Measurements from ENCODE around the gene MTURN. TPM values are rescaled to one million over a fixed set of nuclear protein-coding genes. Genes with fewer than 3 reads are reported as not detected.
A peak's percentile ranks its signal among the peaks of the same experiment; 100 is the strongest.

The MTURN gene
- total RNA-seq, 4 donors from 2014 or later = 36.9 to 59.7 (median 45.6) TPM

DNA sequence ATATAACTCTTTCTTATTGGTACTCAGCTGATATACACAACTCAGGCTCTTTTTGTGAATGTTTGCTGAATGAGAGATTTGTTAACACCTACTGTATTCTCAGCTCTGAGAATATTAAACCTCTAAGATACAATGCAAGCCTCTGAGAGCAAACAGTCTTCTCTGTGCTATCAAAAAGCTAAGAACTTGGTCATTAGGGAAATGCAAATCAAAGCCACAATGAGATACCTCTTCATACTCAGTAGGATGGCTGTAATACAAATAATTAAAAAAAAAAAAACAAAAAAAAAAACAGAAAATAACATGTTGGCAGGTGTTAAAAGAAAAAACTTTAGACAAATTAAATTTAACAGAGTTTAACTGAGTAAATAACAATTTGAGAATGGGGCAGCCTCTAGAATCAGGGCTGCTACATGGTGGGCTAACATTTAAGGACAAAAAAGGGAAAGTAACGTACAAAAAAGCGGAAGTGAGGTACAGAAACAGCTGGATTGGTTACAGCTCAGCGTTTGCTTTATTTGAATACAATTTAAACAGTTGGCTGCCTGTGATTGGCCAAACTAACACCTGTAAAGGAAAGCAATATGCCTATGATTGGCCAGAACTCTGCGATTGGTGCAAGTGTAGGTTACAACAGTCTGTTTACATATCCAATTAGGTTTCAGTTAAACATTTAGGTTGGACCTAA lies 14.8 kb upstream of the MTURN start:
- DNase-seq (ENCODE audit: low spot score in 2 of 2) = no peak
- intact Hi-C loops (cut with DNase I; ENCODE audit: low total_unique reads) = no loop called here
- TF ChIP-seq POLR2A (IDR thresholded peaks at IDR 0.05) = no peak
- TF ChIP-seq, protein P1, sequence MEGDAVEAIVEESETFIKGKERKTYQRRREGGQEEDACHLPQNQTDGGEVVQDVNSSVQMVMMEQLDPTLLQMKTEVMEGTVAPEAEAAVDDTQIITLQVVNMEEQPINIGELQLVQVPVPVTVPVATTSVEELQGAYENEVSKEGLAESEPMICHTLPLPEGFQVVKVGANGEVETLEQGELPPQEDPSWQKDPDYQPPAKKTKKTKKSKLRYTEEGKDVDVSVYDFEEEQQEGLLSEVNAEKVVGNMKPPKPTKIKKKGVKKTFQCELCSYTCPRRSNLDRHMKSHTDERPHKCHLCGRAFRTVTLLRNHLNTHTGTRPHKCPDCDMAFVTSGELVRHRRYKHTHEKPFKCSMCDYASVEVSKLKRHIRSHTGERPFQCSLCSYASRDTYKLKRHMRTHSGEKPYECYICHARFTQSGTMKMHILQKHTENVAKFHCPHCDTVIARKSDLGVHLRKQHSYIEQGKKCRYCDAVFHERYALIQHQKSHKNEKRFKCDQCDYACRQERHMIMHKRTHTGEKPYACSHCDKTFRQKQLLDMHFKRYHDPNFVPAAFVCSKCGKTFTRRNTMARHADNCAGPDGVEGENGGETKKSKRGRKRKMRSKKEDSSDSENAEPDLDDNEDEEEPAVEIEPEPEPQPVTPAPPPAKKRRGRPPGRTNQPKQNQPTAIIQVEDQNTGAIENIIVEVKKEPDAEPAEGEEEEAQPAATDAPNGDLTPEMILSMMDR (IDR thresholded peaks at IDR 0.05) = no peak
- no peak overlapping the region for H3K4me3 ChIP-seq (ENCODE audit: low read depth, poor library complexity, severe bottlenecking)
- 85 to 88% methylated on average over 4 of the region's 4 CpGs for WGBS, 2 donors

DNA sequence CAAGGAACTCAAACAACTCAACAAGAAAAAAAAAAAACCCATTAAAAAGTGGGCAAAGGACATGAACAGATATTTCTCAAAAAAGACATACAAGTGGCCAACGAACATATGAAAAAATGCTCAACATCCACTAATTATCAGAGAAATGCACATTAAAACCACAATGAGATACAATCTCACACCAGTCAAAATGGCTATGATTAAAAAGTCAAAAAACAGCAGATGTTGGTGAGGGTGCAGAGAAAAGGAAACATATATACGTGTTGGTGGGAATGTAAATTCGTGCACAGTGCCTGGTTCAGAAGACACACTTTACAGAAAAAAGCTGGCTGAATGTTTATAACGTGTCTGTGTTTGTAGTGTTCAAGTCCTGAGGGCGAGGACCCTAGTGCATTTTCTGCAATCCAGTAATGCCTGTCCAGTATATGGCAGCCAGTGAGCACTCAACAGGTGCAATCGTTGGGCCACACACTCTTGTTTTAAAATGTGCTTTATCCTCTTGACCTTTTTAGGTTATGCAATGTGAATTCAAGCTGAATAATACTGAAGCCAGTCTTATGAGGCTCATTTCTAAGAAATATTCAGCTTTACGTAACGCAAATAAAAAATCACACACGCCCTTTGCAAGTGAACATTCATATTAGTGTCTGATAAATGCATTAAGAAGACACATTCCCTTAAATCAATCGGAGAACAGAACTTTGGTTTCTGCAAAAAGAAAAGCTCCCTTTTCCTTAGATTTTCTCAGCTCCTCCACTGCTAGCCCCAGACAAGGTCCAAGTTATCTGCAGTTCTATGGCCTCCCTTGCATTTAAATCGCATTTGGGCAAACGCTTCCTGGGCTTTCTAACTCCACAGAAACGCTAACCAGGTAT lies 813 bp upstream of the MTURN start:
- intact Hi-C loops (cut with DNase I; ENCODE audit: low total_unique reads) = no loop called here
- no peak for TF ChIP-seq POLR2A (IDR thresholded peaks at IDR 0.05)
- TF ChIP-seq, protein P1 (IDR thresholded peaks at IDR 0.05) = no peak
- WGBS, 2 donors = 37% methylated on average over 13 of the region's 13 CpGs
- peak overlapping the region; percentile 87 for H3K4me3 ChIP-seq (ENCODE audit: low read depth, poor library complexity, severe bottlenecking)
- no peak for DNase-seq (ENCODE audit: low spot score in 2 of 2)

DNA sequence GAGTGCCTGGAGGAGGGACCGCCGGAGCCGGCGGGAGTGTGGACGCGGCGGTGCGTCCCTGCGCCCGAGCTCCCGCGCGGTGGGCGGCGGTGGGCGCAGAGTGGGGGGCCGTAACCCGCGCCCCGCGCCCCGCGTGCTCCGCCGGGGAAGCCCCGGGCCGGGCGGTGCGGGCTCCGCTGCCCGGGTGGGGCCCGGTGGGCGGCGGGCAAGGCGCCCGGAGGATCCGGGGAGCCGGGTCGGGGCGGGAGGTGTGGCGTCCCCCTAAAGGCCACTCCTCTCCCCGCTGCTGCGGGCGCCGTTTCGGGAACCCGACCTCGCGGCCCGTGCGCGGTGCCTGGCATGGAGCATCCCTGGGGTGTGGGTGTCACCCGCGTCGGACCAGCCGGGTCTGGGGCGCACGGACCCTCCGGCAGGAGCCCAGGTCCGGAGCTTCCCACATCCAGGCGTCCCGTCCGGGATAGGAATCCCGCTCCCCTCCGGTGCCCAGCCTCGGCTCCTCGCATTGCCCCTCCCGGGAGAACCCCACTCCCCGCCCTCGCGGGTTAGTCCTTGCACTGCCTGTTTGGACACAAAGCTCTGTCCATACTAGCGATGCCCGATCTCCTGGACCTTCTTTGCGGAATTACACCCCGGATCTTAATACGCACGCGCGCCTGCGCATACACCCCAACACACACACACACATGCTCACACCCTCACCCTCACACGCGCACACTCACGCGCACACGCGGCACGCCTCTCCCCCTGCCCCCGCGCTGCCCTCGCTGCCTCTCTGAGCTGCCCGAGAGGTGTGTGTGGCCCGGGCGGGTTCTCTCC lies 723 bp downstream of the MTURN start:
- 0 to 1% methylated on average over 34 to 41 of the region's 93 CpGs for WGBS, 2 donors
- H3K4me3 ChIP-seq (ENCODE audit: low read depth, poor library complexity, severe bottlenecking) = peak overlapping the region; percentile 87
- DNase-seq (ENCODE audit: low spot score in 2 of 2) = peak; percentile 67 to 92
- no peak for TF ChIP-seq POLR2A (IDR thresholded peaks at IDR 0.05)
- TF ChIP-seq, protein P1 (IDR thresholded peaks at IDR 0.05) = no peak
- intact Hi-C loops (cut with DNase I; ENCODE audit: low total_unique reads) = no loop called here

DNA sequence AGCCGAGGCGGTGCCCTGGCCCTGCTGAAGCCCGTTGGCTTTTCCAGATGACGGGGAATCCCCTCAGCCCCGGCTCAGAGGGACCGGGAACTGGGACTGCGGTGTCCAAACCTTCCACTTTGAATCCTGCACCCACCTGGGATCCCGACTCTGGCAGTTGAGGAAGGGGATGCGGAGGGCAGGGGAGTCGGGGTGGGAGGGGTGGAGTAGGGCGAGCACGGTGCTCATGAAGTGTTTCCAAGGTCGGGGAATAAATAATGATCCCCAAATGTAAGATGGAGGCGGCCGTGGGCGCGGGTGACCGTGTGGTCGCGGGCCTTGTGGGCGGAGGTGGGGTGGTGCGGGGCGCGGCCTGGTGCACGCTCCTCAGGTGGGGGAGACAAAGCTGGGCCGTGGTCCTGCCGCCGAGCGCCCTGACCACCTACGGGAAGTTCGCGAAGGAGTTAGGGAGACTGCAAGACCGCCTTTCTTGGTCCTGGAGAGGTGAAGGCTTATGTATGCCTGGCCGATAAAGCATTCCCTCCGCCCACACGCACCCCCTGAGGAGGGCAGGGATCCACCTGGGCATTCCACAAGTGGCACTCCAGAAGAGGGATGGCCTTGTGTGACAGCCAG lies 1.4 kb downstream of the MTURN start:
- DNase-seq (ENCODE audit: low spot score in 2 of 2) = no peak
- peak overlapping the region; percentile 87 for H3K4me3 ChIP-seq (ENCODE audit: low read depth, poor library complexity, severe bottlenecking)
- intact Hi-C loops (cut with DNase I; ENCODE audit: low total_unique reads) = no loop called here
- TF ChIP-seq, protein P1 (IDR thresholded peaks at IDR 0.05) = no peak
- TF ChIP-seq POLR2A (IDR thresholded peaks at IDR 0.05) = no peak
- 13 to 20% methylated on average over 25 to 33 of the region's 36 CpGs for WGBS, 2 donors

DNA sequence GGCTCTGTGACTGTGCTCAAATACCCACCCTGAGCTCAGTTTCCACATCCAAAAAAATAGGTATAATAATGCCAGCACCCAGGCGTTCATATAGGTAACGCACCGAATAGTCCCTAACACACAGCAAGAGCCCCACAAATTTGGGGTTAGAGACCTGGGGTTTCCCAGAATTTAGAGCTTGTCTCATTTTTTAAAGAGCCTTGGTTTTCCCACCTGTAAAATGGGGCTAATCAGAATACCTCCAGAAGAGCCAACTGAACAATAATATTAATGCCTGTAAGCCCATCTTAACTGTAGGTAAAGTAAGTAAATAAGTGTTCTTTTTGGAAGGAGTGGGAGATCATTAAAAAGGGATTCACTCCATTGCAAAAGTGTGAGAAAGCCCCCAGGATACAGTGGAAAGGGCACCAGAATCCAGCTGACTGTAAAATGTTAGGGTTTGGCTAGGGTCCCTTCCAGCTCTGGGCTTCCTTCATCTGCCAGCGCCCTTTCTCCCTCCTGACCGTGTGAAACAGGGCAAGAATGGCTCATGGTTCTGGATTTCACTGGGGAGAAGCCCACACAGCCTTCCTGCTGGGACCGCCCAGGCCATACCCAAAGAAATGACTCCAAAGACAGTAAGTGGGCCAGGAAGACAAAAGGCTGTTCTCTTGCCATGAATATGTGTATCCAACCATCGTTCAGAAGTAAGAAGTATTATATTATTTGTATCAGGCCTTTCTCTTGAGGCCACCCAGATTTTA lies 2.1 kb downstream of the MTURN start:
- intact Hi-C loops (cut with DNase I; ENCODE audit: low total_unique reads) = no loop called here

More for the DNA sequence above, 2.1 kb downstream of the MTURN start:
- H3K4me3 ChIP-seq (ENCODE audit: low read depth, poor library complexity, severe bottlenecking) = no peak overlapping the region
- TF ChIP-seq, protein P1 (IDR thresholded peaks at IDR 0.05) = no peak
- no peak for TF ChIP-seq POLR2A (IDR thresholded peaks at IDR 0.05)
- no peak for DNase-seq (ENCODE audit: low spot score in 2 of 2)
- WGBS, 2 donors = 63 to 77% methylated on average over 7 of the region's 7 CpGs
